Measurements from ENCODE around the gene POLE. TPM values are rescaled to one million over a fixed set of nuclear protein-coding genes. Genes with fewer than 3 reads are reported as not detected.
A peak's percentile ranks its signal among the peaks of the same experiment; 100 is the strongest.

The POLE gene
- total and polyA plus RNA-seq, 9 of the 15 experiments (the other 6 are each of a cell fraction or from before 2014, with no cell fraction given): 2.4 to 154 (median 49.6) TPM

DNA sequence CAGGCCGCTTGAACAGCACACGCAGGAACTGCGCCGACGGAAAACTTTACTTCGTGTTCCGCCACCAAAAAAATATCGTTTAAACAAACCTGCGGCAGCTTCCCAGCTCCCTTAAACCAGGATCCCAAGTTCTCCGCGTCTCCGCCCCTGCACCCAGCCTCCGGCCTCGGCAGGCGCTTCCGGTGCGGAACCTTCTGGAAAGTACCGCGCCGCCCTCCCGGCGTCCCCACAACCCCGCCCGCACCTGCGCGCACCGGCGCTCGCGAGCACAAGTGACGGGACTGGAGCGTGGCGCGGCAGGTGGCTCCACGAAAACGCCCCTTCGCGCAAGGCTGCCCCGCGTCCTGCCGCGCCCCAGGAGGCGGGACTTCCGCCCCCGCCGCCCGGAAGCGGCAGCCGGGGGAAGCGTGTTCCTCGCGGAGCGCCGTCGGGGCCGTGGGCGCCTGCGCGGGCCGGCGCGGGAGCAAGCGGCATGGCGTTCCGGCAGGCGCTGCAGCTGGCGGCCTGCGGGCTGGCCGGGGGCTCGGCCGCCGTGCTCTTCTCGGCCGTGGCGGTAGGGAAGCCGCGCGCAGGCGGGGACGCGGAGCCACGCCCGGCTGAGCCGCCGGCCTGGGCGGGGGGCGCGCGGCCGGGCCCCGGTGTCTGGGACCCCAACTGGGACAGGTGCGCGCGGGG lies 23.4 kb upstream of the POLE start, which contains the start of gene PGAM5 (continued):
- TF ChIP-seq, protein P1, sequence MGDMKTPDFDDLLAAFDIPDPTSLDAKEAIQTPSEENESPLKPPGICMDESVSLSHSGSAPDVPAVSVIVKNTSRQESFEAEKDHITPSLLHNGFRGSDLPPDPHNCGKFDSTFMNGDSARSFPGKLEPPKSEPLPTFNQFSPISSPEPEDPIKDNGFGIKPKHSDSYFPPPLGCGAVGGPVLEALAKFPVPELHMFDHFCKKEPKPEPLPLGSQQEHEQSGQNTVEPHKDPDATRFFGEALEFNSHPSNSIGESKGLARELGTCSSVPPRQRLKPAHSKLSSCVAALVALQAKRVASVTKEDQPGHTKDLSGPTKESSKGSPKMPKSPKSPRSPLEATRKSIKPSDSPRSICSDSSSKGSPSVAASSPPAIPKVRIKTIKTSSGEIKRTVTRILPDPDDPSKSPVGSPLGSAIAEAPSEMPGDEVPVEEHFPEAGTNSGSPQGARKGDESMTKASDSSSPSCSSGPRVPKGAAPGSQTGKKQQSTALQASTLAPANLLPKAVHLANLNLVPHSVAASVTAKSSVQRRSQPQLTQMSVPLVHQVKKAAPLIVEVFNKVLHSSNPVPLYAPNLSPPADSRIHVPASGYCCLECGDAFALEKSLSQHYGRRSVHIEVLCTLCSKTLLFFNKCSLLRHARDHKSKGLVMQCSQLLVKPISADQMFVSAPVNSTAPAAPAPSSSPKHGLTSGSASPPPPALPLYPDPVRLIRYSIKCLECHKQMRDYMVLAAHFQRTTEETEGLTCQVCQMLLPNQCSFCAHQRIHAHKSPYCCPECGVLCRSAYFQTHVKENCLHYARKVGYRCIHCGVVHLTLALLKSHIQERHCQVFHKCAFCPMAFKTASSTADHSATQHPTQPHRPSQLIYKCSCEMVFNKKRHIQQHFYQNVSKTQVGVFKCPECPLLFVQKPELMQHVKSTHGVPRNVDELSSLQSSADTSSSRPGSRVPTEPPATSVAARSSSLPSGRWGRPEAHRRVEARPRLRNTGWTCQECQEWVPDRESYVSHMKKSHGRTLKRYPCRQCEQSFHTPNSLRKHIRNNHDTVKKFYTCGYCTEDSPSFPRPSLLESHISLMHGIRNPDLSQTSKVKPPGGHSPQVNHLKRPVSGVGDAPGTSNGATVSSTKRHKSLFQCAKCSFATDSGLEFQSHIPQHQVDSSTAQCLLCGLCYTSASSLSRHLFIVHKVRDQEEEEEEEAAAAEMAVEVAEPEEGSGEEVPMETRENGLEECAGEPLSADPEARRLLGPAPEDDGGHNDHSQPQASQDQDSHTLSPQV (IDR thresholded peaks at IDR 0.05): peak; percentile 64; the same call in 1 of the 2 replicates
- TF ChIP-seq ZNF785 (CRISPR knock-in tag; IDR thresholded peaks at IDR 0.05) (no peak), ZNF175 (CRISPR knock-in tag; IDR thresholded peaks at IDR 0.05; ENCODE audit: low read depth) (no peak), RHOXF2B (CRISPR knock-in tag; conservative IDR thresholded peaks at IDR 0.05) (no peak), DNMT1 (IDR thresholded peaks at IDR 0.05) (no peak), NFE2L1 (tag; IDR thresholded peaks at IDR 0.05; ENCODE audit: borderline replicate concordance, low read depth) (no peak), HDAC8 (tag; IDR thresholded peaks at IDR 0.05) (no peak), FOXJ2 (tag; IDR thresholded peaks at IDR 0.05) (0 out of 2 replicates have a peak, but pooled peaks have one; percentile 22), KAT2B (IDR thresholded peaks at IDR 0.05; ENCODE audit: low read depth, low read length) (no peak), SREBF2 (CRISPR knock-in tag; IDR thresholded peaks at IDR 0.05) (no peak), RFX7 (CRISPR knock-in tag; IDR thresholded peaks at IDR 0.05) (no peak), SMAD3 (CRISPR knock-in tag; conservative IDR thresholded peaks at IDR 0.05) (no peak), TFAM (CRISPR knock-in tag; conservative IDR thresholded peaks at IDR 0.05) (no peak), MCM2 (IDR thresholded peaks at IDR 0.05; ENCODE audit: low read depth) (no peak), KDM5B (IDR thresholded peaks at IDR 0.05; ENCODE audit: insufficient replicate concordance, low read depth, low read length) (peak; percentile 65), MED1 (CRISPR knock-in tag; IDR thresholded peaks at IDR 0.05; ENCODE audit: borderline replicate concordance) (no peak), CBFA2T3 (IDR thresholded peaks at IDR 0.05) (no peak), DDX20 (tag; IDR thresholded peaks at IDR 0.05; ENCODE audit: low read depth) (no peak), ZNF778 (CRISPR knock-in tag; IDR thresholded peaks at IDR 0.05) (no peak), POLR2B (IDR thresholded peaks at IDR 0.05; ENCODE audit: low read depth, partially characterized antibody) (peak; percentile 48), TARDBP (IDR thresholded peaks at IDR 0.05) (peak; percentile 99), POU5F1 (IDR thresholded peaks at IDR 0.05; ENCODE audit: borderline replicate concordance, low read depth, low read length, partially characterized antibody) (no peak), ZNF431 (CRISPR knock-in tag; IDR thresholded peaks at IDR 0.05) (peak; percentile 54), SMARCA5 (IDR thresholded peaks at IDR 0.05) (no peak)
- TF ChIP-seq, protein P2, sequence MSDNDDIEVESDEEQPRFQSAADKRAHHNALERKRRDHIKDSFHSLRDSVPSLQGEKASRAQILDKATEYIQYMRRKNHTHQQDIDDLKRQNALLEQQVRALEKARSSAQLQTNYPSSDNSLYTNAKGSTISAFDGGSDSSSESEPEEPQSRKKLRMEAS (CRISPR knock-in tag; IDR thresholded peaks at IDR 0.05): peak; percentile 93
- TF ChIP-seq, protein P3, sequence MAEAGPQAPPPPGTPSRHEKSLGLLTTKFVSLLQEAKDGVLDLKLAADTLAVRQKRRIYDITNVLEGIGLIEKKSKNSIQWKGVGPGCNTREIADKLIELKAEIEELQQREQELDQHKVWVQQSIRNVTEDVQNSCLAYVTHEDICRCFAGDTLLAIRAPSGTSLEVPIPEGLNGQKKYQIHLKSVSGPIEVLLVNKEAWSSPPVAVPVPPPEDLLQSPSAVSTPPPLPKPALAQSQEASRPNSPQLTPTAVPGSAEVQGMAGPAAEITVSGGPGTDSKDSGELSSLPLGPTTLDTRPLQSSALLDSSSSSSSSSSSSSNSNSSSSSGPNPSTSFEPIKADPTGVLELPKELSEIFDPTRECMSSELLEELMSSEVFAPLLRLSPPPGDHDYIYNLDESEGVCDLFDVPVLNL (CRISPR knock-in tag; IDR thresholded peaks at IDR 0.05; ENCODE audit: low read depth): no peak
